Hematopoietic multipotent progenitor cell (in vitro differentiated cells): ENCODE data around the gene EPHA6. TPM values are rescaled to one million over a fixed set of nuclear protein-coding genes. Genes with fewer than 3 reads are reported as not detected.
"Not testable (repeated sequence)": the region's sequence is repeated elsewhere in the genome, so short reads cannot be mapped to it uniquely, and the experiment has no call there.

Experiments used
- DNase-seq, 3 donors: peaks; one replicate each; pipeline ENCODE4 v3.0.0-alpha.2; 2011 to 2015; ENCODE audit warnings: low read depth in 2 of 3, low spot score in 2 of 3
- total RNA-seq: library from RNA; depleted of rRNA; stranded (reverse); fragments of >200 nt; gene quantifications from one replicate; pipeline ENCODE4 v1.2.3, GENCODE V29; 2012

Gene EPHA6
- total RNA-seq, 1 donor: not detected

DNA sequence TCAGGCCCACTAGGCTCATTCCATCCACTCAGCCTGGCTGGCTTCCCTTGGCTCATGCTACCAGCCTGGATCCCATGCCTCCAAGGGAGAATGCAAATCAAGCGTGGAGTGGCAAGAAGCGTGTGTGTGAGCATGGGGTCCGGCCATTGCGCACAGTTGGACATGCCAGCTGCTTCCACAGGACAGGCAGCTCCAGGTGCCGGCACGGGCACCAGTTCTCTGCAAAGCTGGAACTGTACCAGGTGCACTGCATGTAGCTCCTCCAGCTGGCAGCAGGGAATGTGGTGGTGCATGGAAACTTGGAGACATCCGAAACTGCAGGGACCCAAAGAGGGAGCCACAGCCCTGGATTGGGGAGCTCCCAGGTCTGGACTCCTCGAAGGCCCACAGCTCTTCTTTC lies 449.8 kb downstream of the EPHA6 start:
- no peak for DNase-seq

DNA sequence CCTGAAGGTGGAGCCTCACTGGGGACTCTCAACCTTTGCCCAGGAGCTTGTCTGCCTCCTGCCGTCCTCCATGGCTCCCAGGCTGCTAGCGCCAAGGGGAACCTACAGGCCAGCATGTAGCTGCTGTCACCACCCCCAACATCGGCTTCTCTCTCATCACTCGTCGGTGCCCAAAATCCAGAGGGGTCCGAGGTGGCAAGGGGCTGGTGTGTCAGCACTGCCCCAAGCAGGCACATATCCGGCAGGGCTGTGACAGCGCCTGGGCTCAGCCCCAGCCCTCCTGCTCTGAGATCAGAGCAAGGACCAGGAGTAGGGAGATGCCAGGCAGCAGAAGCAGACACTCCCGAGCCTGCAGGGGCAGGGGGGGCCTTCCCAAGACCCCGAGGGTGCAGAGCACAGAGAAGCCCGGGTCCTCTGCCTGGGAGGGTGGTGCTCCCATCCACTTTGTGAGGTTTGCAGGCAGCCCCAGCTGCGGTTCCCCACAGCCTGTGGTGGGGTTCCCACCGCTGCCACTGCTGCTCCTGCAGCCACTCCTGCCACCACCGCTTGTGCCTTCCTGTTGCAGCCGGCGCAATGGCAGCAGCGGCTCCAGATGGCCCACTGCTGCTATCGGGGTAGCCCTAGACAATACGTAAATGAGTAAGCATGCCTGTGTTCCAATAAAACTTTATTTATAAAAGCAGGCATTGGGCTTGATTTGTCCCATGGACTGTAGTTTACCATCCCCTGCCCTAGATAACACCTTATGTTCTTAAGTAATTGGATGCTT lies 451.0 kb downstream of the EPHA6 start:
- DNase-seq: no peak

DNA sequence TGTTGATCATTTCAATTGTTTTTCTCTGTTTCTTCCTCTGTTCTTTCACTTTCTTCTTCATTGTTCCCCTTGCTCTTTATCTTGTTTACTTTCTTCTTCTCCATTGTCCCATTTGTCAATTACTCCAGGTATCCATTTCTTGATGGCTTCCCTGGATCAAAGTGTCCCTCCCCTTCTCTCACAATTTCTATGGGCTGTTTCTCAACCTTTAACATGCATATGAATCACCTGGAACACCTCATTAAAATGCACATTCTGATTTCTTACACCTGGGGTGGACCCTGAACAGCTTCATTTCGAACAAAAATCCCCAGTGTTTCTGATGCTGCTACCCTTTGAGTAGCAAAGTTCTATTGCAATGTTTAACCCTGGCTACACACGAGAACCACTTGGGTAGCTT lies 454.8 kb downstream of the EPHA6 start:
- DNase-seq: no peak

DNA sequence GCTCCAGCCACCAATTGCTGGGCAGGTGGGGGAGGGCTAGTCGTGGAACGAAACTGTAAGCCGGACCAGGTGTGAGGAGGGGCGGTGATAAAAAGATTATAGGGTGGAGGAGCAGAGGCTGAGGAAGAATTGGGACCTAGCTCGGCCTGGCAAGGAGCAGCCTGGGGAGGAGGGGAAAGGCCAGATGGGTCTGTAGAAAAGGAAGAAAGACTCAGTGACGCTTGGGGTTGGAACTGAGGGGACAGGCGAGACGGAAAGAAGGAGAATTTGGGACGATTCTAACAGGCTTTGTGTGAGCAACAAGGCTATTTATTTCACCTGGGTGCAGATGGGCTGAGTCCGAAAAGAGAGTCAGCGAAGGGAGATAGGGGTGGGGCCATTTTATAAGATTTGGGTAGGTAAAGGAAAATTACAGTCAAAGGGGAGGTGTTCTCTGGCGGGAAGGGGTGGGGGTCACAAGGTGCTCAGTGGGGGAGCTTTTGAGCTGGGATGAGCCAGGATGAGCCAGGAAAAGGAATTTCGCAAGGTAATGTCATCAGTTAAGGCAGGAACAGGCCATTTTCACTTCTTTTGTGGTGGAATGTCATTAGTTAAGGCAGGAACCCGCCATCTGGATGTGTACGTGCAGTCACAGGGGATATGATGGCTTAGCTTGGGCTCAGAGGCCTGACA lies 462.6 kb downstream of the EPHA6 start:
- DNase-seq: not testable (repeated sequence)

DNA sequence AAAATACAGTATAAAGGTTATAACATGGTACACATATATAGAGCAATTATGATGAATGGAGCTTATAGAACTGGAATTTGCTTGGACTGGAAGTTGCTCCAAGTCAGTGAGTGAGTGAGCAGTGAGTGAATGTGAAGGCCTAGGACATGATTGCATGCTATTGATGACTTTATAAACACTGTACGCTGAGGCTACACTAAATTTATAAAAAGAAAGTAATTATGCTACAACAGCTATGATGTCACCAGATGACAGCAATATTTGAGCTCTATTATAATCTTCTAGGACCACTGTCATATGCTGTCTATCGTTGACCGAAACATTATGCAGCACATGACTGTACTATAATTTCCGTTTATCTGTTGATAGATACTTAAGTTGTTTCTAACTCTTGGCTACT lies 463.3 kb downstream of the EPHA6 start:
- DNase-seq: no peak

DNA sequence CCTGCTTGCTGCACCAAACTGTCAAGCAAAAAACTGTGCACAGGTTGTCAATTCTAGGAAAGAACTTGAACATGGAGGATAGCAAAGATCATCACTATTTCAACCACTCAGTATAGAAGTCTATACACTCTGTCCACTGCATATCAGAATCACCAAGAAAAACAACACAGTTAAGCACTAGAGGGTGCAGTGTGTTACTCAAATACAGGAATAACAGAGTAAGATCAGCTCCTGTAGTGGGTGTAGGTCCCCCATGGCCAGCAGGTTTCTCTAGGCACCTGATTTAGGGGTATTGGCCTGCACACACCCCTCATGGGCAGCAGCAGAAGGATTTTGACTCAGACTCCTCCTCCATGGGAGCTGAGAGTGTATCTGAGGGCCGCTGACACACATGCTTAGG lies 464.1 kb downstream of the EPHA6 start:
- no peak for DNase-seq

DNA sequence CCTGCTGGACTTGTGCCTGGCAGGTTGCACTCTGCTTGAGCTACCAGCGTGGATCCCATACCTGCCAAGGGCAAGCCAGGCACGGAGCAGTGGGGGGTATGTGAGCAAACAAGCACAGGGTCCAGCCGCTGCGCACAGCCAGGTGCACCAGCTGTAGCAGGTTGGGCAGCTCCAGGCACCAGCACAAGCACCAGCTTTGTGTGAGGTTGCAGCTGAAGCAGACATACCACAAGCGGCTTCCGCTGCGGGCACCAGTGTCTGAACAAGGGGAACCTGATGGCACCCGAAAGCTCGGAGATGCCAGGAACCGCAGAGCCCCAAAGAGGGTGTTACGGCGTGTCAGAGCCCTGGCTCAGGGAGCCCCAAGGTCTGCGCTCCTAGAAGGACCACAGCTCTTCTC lies 477.5 kb downstream of the EPHA6 start:
- no peak for DNase-seq

DNA sequence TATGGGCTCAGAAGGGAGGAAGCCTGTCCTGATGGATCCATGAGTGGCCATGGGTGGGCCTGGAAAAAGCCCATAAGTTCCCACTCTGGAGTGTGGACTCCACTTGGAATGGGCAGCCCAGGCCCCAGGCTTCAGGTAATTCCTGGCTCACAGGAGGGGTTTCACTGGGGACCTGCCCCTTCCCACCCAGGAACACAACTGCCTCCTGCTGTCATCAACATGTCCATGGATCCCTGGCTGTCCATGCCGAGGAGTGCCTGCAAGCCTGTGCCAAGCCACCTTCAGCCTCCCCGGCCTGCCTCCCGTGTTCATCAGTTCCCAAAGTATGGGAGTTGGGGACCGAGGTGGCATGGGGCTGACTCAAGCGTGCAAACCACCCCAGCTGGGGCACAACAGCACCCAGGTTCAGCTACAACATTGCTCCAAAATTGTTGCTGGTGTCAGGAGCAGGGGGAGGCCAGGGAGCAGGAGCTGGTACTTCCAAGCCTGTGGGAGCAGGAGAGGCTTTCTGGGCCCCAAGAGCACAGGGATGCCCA lies 479.3 kb downstream of the EPHA6 start:
- no peak for DNase-seq

DNA sequence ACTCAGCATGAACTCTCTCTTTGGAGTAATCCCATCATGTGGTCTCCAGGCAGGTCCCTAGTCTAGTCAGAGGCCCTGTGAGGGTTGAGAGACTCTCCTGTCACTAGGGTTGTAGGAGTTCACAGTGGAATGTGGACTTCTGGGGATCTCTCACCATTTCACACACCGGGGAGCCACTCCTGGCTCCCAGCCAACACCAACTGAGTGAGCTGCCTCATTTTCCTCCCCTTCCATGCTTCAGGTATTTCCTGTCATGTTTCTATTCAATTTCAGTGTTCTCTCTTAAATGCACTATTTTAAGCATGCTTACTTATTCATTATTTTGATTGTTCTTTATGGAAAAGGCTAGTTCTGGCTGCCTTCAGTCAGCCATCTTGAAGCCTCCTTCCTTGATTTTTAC lies 482.6 kb downstream of the EPHA6 start:
- DNase-seq: no peak

DNA sequence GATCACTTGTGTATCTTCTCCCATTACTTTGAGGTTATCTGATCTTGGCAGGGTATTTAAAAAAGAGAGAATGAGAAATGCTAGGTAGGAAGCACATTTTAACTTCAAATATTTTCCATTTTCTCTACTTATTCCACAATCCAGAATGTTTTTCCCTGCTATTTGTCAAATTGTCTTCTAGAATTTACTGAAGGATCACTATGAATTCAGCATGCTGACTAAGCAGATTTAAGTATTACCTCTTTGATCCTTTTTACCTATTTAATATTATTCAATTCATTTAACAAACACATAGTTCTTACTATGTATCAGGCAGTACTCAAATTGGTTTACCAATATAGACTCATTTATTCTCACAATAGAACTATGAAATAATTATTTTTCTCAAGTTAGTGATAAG lies 486.7 kb downstream of the EPHA6 start:
- DNase-seq: no peak

DNA sequence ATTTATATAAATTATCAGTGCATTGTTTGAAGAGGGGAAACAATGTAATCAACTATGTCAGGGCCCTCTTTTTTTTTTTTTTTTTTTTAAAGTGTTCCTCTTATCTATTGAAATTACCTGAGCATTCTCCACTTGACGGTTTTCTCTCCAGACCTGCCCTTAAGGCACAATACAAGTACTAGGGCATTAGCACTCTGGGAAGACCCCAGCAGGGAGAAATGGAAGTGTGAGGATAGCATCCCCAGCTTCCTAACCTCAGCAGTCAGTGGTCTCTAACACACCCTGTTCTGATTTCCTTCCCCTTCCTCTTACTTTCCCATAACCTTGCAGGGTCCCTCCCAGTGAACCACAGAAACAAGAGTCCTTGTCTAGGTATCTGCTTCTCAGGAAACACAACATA lies 491.8 kb downstream of the EPHA6 start:
- DNase-seq: no peak

DNA sequence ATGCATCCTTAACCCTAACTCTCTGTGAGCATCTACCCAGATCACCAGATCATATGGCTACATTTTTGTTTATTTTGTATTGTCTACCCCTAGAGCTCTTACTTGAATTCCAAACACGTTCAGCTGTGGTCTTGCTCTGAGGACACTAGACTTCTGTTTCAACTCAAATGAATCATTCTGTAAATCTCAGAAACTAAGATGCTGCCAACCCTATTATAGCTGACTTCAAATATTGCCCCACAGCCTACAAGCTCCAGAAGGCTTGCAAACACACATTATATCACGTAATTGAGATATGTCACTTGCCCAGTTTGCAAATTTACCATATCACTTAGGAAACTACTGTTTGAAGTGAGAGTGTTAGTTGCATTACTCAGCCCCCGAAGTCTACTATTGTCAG lies 524.0 kb downstream of the EPHA6 start:
- no peak for DNase-seq

DNA sequence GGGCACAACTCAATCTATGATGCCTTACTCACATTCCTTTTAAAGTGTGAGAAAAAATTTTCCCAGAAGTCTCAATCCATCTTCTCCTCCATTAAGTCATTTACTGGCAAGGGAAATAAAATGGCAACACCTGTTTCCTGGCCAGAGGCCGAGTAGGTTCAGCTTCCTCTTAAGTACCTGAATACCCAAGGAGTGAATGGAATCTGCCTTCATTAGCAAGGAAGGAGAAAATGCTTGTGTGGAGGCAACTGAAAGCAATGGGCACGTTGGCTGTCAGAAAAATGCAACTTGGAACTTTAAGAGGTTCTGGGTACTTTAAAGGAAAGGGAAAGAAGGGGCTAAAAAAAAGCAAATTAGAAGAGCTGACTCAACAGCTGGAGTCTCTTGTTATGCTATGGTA lies 526.5 kb downstream of the EPHA6 start:
- no peak for DNase-seq

DNA sequence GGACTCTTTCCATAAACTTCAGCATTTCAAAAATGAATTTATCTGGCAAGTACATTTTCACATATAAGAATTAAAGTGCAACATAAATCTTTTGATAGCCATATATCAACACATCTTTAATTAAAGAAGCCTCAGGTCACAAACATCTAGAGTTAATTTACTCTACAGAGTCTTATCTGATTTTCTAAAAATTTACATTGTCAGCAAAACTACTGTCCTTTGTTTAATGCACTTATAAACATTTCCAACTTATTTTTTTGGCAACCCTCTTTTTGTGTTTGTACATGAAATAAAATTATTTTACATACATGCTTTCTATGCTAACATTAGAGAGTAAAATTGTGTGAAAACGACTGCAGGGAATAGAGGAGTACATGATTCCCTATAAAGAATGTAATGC lies 533.4 kb downstream of the EPHA6 start:
- no peak for DNase-seq

DNA sequence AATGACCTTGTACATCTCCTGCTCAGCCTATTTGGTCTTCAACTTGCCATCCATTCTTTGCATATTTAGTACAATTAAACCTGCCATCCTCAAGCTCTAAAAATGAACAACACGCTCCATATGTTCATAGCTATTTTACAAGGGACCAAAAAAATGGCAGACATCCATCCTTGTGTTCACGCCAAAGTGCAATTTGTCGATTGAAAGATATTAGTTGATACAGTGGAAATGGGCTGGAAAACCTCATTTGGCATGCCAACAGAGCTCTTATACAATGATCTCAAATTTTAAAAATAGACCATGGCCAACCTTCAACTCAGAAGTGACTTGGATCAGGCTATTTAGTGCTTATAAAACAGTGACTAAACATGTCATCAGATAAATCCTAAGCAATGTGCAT lies 536.6 kb downstream of the EPHA6 start:
- DNase-seq: no peak

DNA sequence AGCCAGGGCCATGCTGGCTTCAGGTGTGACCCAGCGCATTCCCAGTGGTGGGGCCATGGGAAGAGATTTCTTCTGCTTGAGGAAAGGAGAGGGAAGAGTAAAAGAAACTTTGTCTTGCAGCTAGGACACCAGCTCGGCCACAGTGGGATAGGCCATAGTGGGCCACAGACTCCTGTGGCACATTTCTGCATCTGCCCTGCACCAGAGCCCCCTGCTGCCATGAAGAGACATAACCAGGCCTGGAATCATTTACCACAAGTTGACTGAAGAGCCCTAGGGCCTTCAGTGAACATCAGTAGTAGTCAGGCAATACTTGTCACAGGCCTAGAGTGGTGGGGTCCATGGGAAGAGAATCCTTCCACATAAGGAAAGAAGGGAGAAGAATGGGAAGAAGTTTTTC lies 538.8 kb downstream of the EPHA6 start:
- DNase-seq: no peak

DNA sequence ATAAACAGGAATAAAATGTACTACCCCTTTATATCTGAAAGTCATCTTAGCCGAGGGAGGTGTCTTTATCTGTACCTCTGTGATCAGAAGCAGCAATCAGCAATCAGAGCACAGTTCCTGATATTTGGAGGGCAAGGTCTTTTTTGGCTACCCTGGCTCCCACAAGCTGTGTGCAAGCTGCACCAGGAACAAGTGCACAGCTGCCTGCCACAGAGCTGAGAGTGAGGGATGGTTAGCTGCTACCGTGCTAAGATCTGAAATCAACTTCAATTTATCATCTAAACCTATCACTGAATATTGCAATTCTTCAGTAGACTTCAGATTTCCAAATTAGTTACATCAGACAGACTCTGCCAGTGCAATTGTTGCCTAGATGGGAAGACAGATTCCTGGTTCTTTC lies 545.6 kb downstream of the EPHA6 start:
- no peak for DNase-seq

DNA sequence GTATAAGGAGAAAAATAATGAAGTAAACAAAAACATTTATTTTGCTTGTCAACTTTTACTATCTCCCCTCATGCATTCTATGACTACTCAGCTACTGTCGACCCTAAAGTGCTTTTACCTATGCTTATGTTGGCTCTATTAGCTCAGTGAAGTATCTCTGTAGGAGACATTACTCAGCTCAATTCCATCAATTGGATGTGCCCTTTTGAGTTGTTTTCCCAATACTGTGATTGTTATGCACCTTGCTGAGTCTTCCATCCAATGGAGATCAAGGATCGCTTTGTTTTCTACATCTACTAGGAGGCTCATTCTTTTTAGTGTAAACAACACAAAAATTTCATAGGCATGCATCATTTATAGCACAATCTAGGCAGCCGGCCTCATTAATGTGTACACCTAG lies 546.4 kb downstream of the EPHA6 start:
- DNase-seq: no peak

DNA sequence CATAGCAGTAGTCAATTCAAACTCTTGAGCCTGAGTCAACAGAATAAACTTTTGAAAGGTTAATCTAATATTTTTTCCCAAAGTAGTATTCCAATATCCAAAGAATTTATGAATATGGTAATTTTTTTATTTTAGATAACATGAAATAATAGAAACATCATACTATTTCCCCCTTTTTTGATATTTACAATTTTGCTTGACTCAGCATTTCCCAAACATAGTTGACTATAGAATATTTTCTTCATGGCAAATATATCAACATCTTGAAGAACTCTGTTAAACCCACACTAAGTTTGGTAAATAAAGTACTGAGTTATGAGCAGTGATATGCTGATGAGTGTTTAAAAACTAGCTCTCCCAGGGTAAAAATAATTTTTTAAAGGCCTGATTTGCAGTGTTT lies 570.2 kb downstream of the EPHA6 start:
- DNase-seq: no peak

DNA sequence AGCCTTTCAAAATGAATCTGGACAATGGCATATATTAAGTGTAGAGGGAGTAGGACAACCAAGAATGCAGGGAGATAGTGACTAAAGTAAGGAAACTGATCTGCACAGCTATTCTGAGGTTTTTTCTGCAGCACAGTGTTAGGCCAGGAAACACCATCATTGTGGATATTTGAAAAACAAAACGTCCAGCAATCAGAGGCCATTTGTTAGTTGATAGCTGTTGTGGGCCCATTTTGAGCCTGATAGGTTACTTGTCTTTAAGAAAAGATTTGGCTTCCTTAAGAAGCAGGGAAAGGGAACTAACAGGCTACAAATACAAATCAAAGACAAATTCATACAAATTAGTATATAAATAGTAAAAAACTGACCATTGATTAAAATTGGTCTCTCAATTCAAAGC lies 574.4 kb downstream of the EPHA6 start:
- DNase-seq: no peak

DNA sequence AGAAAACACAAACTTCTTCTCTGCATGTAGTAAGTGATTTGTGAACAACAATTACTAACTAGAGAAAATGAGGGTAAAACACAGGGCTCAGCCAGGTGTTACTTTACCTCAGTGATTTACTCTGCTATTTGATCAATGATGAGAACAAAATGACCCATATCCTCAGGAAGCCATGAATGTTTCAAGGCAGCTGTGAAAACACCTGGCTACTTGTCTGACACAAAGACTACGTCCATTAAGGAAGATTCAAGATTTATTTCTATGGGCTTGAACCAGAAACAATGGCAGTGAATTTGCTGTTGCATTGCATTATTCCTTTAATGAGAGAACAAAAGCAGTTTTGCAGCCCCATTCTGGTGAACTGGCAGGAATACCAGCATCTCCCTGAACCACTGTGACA lies 575.5 kb downstream of the EPHA6 start:
- DNase-seq: no peak

DNA sequence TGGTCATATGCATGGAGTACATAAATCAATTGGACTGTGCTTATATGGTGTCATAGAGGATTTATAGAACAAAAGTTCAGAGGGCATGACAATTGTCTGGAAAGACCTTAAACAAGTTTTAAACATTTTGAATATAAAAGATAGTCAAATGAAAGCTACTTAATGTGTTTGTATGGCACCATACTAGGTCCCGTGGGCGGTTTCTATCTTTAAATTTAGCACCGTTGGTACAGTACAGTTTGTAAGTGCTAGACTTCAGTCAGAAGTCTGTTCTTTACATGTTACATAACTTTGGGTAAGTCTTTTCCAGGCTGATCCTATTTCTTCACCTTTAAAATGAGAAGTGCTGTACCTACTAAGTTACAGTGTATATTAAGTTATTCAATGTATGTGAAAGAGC lies 576.8 kb downstream of the EPHA6 start:
- no peak for DNase-seq
